Measurements from ENCODE around the gene PDE4D.

DNA sequence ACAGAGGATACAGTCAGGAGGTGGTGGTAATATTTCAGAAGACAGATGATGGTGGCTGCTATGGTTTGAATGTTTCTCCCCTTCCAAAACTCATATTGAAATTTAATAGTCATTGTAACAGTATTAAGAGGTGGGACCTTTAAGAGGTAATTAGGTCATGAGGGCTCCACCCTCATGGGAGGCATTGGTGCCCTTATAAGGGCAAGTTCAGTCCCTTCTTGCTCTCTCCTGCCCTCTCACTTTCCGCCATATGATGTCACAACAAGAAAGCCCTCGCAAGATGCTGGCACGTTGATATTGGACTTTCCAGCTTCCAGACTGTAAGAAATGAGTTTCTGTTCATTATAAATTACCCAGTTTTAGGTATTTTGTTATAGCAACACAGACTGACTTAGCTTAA is 274.9 kb downstream of the PDE4D start:
- TF ChIP-seq, protein P1, sequence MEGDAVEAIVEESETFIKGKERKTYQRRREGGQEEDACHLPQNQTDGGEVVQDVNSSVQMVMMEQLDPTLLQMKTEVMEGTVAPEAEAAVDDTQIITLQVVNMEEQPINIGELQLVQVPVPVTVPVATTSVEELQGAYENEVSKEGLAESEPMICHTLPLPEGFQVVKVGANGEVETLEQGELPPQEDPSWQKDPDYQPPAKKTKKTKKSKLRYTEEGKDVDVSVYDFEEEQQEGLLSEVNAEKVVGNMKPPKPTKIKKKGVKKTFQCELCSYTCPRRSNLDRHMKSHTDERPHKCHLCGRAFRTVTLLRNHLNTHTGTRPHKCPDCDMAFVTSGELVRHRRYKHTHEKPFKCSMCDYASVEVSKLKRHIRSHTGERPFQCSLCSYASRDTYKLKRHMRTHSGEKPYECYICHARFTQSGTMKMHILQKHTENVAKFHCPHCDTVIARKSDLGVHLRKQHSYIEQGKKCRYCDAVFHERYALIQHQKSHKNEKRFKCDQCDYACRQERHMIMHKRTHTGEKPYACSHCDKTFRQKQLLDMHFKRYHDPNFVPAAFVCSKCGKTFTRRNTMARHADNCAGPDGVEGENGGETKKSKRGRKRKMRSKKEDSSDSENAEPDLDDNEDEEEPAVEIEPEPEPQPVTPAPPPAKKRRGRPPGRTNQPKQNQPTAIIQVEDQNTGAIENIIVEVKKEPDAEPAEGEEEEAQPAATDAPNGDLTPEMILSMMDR (IDR thresholded peaks at IDR 0.05): no peak
- TF ChIP-seq POLR2A (IDR thresholded peaks at IDR 0.05): no peak

Measured in esophagus squamous epithelium (tissue), 4 donors.